T-helper 1 cell treated with Interleukin-12 subunit alpha and Interleukin-12 subunit beta and Interleukin-4 antibody, amounts not matched to agents 30 ng/mL and 1 ng/mL, for 36 hours (primary cell): ENCODE results near the gene GOLGA3. TPM values are rescaled to one million over a fixed set of nuclear protein-coding genes. Genes with fewer than 3 reads are reported as not detected.
"Not testable (repeated sequence)": the region's sequence is repeated elsewhere in the genome, so short reads cannot be mapped to it uniquely, and the experiment has no call there.

Source experiments
- intact Hi-C: fragments of 100-400 bp; cut with micrococcal nuclease; formaldehyde crosslinking; loops from one replicate; pipeline ENCODE4 v1.15.1; 2024
- total RNA-seq: library from RNA; stranded (reverse); gene quantifications from 2 replicates; pipeline ENCODE4 v1.2.3, GENCODE V29; 2022

The GOLGA3 gene
- total RNA-seq, 1 donor from 2014 or later: 69.8 TPM

DNA sequence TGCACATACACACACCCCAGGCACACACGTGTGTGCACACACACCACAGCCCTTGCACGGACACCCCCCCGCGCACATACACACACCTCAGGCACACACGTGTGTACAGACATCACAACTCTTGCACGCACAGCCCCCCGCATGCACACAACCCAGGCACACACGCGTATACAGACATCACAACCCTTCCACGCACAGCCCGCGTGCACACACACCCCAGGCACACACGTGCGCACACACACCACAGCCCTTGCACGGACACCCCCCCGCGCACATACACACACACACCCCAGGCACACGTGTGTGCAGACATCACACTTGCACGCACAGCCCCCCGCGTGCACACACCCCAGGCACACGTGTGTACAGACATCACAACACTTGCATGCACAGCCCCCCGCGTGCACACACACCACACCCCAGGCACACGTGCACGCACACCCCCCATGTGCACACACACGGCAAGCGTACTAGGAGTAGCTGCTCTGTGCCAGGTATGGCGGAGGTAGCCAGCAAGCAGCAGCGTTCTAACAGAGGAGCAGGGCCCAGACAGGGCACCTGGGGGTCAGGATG is 48.8 kb downstream of the GOLGA3 start:
- intact Hi-C loops: no loop called here

DNA sequence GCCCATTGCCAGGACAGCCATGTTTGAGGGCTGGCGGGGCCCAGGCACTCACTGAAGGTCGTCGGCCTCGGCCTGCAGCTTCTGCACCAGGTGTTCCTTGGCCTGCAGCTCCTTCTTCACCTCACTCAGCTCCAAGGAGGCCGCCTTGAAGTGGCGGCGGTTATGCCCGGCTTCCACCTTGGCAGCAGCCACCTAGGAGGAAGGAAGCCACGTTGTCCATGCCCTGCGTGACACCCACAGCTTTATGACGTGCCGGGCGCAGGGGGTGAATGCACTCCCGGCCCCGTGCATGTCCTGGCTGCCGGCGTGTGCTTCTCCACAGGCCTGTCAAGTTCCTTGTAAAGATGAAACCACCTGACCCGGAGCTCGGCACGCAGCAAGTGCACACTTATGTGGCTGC is 51.1 kb downstream of the GOLGA3 start:
- intact Hi-C loops: no loop called here

GRCh38 chr12:132776816-132777568 is 51.7 kb downstream of the GOLGA3 start:
- intact Hi-C loops: no loop called here

DNA sequence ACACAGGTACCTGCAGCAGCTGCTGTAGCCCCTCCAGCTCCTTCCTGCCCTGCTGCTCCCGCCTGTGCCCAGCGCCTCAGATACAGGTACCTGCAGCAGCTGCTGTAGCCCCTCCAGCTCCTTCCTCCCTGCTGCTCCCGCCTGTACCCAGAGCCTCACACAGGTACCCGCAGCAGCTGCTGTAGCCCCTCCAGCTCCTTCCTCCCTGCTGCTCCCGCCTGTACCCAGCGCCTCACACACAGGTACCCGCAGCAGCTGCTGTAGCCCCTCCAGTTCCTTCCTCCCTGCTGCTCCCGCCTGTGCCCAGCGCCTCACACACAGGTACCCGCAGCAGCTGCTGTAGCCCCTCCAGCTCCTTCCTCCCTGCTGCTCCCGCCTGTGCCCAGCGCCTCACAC is 52.4 kb downstream of the GOLGA3 start:
- intact Hi-C loops: not testable (repeated sequence)

DNA sequence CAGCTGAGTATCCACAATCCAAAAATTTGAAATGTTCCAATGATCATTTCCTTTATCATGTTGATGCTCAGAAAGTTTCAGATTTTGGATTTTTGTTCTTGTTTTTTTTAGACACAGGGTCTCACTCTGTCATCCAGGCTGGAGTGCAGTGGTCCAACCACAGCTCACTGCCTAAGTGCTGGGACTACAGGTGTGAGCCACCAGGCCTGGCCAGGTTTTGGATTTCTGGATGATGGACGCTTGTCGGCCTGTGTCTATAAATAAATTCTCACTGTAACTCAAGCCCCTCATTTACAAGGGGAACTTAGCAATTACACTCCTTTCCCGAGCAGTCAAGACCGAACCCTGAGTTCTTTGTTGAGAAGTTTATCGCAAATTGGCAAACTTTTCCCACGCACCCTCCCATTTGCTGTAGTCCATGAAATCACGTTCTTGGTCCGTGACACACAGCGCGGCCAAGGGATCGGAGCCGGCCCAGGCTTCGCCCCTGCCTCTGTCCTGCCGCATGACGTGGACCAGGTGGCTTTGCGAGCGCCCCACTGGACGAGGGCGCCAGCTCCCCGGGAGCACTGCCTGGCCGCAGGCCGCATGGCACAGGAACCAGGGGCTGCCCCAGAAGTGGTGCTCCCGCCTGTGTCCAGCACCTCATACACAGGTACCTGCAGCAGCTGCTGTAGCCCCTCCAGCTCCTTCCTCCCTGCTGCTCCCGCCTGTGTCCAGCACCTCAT is 53.0 kb downstream of the GOLGA3 start:
- intact Hi-C loops: no loop called here

DNA sequence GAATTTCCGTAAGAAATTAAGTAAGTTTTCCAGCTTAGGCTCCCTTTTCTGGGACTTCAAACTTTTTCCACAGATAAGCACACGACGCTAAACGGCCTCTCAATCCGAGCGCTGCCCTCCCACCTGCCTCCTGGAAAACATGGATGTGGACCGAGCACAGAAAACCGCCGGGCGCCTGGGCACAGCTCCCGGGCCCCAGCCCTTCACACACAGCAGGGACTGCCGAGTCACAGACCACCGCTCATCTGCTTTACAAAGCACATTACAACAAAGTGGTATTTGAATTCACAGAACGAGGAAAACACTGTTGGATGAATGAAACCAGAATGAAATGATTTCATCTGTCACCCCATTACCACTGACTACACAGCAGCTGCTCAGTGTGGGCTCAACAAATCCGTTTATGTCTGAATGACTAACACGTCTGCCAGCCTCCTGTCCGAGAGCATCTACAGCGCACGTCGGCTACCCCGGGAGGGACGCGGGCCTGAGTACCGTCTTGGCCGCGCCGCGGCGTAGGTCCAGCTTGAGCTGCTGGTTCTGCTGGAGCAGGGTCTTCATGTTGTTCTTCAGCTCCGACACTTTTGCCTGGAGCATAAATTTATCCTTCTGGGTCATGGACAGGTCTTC is 53.9 kb downstream of the GOLGA3 start:
- intact Hi-C loops: no loop called here

DNA sequence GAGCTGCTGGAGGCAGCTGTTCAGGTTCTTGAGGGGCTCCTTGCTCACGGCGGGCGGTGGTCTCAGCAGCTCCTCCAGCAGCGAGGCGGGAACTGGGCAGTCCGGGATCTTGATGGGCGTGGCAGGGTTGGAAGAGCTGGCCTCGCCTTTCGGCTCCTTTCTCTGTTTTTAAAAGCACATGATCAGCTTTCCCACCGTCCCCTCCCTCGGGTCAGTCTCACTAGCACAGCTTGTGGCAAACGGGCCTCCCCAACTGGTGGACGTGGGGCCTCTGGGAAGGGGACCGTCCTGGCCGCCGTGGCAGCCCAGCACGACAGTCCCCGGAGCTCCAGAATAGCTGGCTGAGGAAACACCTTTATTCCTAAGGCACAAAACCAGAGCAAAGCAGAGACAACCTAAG is 54.5 kb downstream of the GOLGA3 start:
- intact Hi-C loops: no loop called here

GRCh38 chr12:132773077-132773955 is 55.4 kb downstream of the GOLGA3 start:
- intact Hi-C loops: no loop called here

DNA sequence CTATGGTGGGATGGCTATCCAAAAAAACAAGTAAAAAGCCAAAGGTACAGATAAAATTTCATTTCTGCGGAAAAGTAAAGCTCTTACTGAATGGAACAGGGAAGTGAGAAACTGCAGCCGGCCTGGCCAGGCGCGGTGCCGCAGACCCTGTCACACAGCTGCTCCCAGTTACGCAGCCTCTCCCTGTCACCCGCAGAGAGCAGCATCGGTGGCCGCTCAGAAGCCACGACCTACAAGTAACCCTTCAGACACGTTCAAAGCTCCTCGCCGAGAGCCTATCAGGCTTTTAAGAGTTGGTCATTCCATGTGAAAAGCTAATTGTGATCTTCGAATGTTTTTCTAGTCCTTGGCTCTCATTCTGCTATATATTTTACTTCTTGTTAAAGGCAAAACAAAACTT is 56.1 kb downstream of the GOLGA3 start:
- intact Hi-C loops: no loop called here

GRCh38 chr12:132771126-132771838 is 57.4 kb downstream of the GOLGA3 start:
- intact Hi-C loops: loop anchor here (1.0 kb wide), 1 partner anchor 9 kb away; no protein-coding TSS in a partner anchor

DNA sequence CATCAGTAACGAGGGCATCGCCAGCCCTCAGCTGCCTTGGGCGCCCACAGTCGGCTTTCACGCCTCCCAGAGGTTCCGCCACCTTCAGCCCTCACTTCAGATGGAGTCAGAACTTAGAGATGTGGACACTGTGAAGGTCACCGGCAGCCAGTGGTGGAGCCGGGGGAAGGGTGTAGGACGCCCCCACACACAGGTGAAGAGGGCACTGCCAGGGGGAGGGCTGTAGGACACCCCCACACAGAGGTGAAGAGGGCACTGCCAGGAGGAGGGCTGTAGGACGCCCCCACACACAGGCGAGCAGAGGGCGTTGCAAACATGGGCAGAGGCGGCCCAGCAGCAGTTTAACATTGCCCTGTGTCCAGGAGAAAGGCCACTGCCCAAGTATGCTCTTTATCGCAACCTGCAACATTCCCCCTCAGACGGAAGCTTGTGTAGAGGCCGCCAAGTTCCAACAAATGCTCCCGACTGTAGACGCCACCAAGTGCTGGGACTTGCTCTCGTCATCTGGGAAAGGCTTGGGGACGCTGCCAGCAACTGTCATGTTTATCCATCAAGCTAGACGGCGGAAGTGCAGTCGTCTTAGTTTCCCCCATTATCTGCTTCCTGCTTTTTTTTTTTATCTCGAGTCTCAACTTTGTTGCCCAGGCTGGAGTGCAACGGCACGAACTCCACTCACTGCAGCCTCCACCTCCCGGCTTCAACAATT is 62.1 kb downstream of the GOLGA3 start:
- intact Hi-C loops: no loop called here

DNA sequence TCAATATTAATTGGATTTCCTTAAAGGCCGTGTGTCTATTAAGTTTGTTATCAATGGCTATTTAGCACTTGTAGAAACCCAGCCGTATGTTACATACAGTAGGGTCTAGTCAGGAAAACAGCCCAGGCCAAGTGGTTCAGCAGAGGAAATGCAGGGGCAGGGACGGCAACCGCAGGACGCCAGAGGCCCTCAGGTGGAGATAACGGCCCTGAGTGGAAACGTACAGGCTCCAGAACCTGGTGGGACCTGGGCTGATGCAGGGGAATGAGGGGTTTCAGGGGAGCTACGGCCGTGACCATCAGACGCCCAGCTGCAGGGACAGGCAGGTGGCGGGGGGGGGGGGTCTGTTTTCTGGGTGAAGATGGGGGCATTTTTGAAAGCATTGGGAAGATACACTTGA is 63.3 kb downstream of the GOLGA3 start:
- intact Hi-C loops: no loop called here

DNA sequence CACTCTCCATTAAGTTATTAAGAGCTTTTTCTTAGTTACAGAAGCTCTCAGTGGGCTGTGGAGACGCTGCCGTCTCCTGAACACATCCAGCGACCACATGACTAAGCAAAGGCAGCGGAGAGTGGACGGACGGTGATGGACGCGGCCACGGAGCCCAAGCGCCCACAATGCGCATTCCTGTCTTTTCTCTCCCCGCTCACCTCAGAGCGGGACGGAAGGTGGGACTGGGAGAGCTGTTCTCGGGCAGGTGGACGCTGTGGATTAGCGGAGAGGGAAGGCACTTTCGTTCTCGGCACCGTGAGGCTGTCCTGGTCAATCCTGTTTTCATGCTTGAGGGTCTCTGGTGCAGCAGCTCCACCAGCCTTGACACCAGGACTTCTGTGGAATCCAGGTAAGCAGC is 64.4 kb downstream of the GOLGA3 start:
- intact Hi-C loops: loop anchor here (5.0 kb wide), 2 partner anchors 273 to 622 kb away; partner anchors contain the start of genes DDX51, NOC4L and ZNF84

GRCh38 chr12:132761921-132762583 is 66.6 kb downstream of the GOLGA3 start:
- intact Hi-C loops: loop anchor here (1.0 to 5.0 kb wide), 10 partner anchors 9 to 620 kb away; partner anchors contain the start of genes CHFR, DDX51, NOC4L and PGAM5

GRCh38 chr12:132761032-132761920 is 67.4 kb downstream of the GOLGA3 start, which contains the start of gene ANKLE2:
Gene ANKLE2 (minus strand): TSS chr12:132761832. CDS start chr12:132761798, 34 bp downstream.
- intact Hi-C loops: loop anchor here (1.0 to 5.0 kb wide), 5 partner anchors 51 to 619 kb away; partner anchors contain the start of genes DDX51, NOC4L, PGAM5 and POLE

DNA sequence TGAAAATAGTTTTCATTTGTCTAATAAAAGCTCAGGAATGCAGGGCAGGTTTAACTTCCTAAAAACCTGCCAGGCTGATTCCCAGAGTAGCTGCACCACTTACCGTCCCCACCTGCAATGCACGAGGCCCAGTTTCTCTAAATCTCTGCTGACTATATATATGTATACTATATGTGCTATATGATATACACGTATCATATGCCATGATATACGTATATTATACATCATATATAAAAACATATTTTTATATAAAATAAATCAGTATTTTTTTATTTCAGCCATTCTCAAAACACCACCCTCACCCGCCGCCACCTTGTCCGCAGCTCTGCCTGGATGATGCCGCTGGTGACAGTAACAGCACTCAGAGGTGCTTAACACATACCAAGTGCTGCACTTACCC is 69.3 kb downstream of the GOLGA3 start:
- intact Hi-C loops: no loop called here

DNA sequence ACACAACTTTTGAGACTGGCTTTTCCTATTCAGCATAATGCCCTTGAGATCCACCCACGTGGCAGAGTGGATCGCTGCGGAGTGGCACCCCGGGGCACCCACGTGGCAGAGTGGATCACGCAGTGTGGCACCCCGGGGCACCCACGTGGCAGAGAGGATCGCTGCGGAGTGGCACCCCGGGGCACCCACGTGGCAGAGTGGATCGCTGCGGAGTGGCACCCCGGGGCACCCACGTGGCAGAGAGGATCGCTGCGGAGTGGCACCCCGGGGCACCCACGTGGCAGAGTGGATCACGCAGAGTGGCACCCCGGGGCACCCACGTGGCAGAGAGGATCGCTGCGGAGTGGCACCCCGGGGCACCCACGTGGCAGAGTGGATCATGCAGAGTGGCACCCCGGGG is 69.8 kb downstream of the GOLGA3 start:
- intact Hi-C loops: not testable (repeated sequence)
